GM19239 (cell line): ENCODE measurements around the gene OXSM.
A peak's percentile ranks its signal among the peaks of the same experiment; 100 is the strongest.

Experiments used
- DNase-seq: peaks from one replicate; pipeline ENCODE4 v3.0.0; 2011; ENCODE audit warnings: low spot score; ENCODE audit not compliant: insufficient read length
- FAIRE-seq: peaks from 2 replicates; lab custom pipeline; 2011; peaks lifted over from hg19 to GRCh38; lab: Jason Lieb, UNC

Gene OXSM

DNA sequence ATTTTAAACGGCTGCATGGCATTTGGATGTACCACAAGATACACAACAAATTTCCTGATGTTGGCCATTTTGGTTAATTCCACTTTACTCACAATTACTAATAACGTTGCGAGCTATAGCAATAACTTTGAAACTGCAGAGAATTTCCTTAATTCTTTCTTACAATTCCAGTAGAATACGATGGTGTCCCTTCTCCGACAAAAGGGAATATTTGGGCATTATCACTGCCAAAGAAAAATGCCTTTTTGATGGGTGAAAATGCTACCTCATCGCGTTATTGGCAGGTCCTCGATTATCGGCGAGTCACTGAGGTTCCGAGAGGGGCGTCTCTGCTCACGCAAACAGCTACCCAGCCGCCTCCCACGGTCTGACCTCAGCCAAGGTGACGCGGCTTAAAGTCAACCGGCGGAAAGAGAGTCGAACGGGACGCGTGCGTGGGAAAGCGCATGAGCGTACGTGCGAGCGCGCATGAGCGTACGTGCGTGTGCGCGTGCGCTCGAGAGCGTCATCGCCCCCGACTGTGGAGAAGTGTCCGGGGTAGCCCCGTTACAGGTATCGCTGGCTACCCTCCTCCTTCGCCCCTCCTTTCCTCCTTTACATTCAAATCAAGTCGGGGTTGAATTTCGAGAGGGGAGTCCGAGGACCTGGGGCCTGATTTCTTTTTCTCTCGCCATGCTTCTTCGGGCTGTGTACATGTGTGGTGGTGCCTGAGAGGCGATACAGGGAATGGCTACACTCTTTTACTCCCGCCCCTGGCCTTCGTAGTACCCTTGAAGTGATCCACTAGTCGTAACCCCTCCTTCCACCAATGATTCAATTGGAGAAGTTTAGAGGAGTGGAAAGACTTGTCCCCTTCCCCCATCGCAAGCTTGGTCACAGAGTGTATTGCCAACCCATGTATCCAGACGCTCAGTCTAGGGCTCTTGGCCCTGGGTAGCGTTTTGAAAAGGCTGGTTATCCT, at the start of gene OXSM:
Gene OXSM (plus strand): TSS at position 495 of the 961 bp plus-strand sequence. CDS start 931 bp downstream, outside the sequence.
- FAIRE-seq (peak; percentile 100), DNase-seq (peak; percentile 63)

DNA sequence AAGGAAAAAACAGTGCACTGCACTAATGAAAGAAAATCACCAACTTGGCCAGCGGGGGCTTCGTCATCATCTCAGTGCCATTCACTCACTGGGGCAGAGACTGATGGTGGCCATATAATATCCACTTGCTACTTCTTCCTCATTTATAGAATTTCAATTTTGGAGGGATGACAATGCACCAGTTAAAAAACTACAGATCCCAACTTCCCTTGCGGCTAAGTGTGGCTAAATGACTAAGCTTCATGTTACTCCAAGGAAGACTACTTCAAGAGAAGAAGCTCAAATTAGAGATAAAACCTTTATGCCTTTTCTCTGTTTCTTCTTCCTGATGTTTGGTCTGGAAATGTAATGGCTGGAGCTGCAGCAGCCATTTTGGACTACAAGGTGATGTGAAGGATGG, 45.4 kb upstream of the OXSM start:
- DNase-seq (no peak), FAIRE-seq (no peak)

DNA sequence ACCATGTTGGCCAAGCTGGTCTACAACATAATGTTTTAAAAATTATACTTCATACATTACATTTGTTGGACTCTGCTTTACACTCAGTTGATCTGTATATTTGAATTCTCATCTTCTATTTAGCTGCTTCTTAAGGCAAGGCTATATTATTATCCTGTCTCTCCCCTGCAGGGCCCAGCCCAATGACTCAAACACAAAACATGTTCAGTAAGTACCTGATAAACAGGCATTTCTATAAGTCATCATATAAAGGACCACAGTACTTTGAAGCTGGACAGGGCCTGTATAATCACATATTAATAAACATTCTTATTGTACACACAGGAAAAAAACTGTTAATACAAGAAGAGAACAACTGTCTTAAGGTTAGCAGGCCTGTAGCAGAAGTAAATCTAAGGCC, 42.9 kb upstream of the OXSM start:
- FAIRE-seq, result no peak
- no peak for DNase-seq

DNA sequence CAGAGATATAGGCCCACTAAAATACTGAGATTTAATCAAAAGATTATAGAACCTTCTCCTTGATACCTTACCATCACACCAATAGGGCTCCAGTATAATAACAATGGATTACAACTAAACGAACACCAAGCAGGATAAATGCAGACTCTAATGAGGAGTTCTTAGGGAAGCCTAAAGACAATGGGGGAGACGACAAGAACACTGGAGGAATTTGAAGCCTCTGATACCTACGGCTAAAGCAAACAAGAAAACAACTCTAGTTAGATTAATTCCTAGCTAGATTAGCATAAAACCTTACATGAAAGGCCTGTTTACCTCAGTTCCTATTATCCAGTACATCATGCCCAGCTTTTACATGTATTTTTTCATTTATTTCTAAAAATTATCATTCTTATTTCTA, 41.7 kb upstream of the OXSM start:
- DNase-seq, result no peak
- FAIRE-seq, result no peak

DNA sequence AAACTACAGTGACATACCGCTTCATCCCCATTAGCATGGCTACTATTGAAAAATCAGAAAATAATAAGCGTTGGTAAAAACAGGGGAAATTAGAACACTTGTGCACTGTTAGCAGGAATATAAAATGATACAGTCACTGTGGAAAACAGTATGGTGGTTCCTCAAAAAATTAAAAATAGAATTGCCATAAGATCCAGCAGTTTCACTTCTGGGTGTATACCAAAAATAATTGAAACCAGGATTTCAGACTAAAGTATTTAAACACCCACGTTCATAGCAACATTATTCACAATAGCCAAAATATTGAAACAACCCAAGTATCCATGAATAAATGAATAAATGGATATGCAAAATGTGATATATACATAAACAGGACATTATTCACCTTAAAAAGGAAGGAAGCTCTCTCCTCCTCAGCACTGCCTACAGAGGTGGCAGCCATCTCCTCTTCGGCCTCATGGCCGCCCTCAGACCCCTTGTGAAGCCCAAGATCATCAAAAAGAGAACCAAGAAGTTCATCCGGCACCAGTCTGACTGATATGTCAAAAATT, 40.8 kb upstream of the OXSM start:
- no peak for FAIRE-seq
- DNase-seq, result no peak

DNA sequence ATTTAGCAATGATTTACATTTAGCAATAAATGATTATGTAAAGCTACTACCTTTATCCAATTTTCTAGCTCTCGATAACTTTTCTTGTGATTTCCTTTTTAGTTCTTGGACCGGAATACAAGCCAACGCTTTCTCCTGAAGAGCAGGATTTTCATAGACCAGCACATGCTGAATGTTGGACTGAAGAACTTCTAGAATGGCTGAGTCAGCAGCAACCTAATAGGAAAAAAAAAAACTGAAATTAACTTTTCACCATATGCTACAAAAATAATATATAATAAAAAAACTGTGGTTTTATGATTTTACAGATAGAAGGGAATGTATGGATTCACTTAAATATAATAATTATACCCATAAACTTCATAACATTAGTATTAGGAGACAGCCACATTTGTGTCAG, 38.8 kb upstream of the OXSM start:
- DNase-seq, result no peak
- FAIRE-seq, result no peak

DNA sequence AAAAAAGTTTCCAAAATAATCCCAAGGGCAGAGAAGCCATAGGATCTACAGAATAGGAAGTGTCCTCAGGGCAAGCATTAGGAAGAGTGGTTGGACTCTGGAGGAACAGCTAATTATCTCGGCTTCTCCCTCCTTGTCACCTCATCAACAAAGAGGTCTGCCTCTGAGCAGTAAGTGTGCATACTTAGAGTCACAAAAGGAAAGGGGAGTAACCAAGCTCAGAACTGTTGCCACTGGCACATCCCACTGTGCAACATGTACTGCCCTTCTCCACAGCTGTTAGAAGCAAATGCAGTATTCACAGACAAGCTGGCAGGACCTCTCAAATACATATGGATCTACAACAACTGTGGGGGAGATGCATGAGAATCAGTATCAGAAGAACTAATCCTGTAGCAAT, 38.2 kb upstream of the OXSM start:
- DNase-seq (no peak), FAIRE-seq (no peak)

DNA sequence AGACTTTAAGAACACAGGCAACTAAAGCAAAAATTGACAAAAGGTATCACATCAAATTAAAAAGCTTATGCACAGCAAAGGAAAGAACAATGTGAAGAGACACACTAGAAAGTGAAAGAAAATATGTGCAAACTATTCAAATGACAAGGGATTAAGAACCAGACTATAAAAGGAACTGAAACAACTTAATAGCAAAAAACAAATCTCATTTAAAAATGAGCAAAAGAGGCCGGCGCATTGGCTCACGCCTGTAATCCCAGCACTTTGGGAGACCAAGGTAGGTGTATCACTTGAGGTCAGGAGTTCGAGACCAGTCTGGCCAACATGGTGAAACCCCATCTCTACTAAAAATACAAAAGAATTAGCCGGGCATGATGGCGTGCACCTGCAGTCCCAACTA, 21.0 kb upstream of the OXSM start:
- no peak for DNase-seq
- FAIRE-seq, result no peak

DNA sequence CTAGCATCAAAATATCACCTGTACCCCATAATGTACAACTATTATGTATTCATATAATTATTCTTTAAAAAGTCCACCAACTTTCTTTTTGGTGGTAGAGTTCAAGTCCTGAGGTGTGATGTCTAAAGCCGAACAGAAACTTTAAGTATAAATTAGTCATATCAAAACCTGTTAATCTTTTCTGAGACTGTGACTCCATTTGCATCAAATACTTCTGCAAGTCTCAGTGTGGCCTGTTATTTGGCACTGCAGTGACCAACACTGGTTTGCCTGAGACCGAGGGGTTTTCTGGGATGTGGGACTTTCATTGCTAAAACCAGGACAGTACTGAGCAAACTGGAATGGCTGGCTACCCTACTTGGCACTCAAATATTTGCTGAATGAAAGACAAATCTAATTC, 14.0 kb upstream of the OXSM start:
- no peak for FAIRE-seq
- no peak for DNase-seq

DNA sequence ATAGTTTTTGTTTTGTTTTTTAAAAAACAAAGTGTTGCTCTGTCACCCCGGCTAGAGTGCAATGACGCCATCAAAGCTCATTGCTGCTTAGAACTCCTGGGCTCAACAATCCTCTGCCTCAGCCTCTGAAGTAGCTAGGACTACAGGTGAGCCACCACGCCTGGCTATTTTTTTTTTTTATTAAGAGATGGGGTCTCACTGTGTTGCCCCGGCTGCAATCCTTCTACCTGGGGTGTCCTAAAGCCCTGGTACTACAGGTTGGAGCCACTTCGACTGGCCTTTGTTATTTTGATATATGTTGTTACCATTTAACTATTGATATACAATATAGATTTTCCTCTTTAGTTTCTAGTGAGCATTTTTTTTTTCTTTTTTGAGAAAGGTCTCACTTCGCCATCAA, 9.3 kb upstream of the OXSM start:
- peak; percentile 14 for FAIRE-seq
- no peak for DNase-seq

DNA sequence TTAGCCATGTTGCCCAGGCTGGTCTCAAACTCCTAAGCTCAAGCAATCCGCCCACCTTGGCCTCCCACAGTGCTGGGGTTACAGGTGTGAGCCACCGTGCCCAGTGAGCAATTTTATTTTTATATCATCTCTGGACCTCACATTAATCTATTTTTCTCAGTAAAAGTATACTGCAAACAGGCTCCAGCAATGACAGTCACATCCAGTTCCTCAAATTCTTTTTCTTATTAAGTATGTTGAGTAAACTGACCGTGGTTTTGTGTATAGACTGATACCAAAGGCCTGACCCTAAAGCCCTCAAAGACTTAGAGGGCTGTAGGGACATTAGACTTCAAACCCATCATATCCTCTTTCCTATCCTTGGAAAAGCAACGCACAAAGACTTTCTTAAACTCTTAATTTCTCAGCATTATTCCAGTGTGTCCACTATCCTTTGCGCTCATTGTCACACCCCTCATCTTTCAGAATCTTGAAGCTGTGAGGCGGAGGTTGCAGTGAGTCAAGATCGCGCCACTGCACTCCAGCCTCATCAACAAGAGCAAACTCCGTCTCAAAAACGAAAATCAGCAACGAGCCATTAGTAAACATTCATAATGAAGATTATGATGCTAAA, 8.6 kb upstream of the OXSM start:
- FAIRE-seq (peak; percentile 18), DNase-seq (no peak)

DNA sequence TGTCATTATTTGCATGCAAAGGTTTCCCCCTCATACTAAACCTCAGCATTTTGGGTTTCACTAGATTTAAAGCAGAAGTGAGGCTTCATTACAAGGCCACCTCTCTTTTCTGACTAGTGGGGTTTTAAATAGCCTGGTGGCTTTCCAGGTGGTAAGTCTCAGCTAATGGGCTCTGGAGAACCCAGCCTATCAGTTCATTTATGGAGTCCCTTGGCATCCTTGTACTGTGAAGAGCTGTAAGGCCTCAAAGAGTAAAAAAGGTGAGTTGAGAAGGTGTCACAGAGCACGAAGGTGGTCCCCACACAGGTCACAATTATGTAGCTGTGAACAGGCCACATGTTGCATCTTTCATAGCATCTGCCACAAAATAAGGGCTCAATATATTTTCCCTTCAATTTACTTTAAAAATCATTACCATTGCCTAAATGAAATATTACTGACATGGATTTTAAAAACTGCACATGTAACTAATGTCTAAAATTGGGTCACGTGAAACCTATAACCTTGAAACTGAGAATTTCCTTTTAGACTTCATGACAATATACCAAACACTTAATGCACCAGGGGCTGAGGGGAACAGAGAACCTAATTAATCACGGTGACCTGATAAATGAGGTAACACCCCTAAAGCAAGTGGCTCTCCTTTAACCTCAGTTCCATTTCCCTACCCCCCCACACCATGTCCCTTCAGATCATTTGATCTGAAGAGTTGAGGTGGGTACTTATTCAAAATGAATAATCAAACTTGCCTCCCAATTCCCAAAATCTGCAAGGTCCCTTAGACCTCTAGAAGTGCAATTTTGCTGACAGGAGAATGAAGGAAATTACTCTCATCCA, 7.9 kb upstream of the OXSM start:
- DNase-seq, result peak; percentile 21
- FAIRE-seq, result peak; percentile 92

DNA sequence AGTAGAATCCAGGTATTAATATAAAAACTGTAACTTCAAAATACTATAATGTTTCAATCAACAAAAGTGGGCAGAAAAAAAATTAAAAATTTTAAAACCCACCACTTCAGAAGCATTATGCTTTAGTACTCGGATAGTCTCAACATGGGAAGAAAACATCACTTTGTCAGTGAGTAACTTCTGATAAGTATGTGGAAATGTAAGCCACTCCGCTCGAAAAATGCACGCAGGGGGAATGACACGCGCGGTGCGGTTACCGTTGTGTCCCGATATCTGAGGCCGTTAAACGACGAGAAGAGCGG, 7.3 kb upstream of the OXSM start:
- no peak for DNase-seq
- peak; percentile 37 for FAIRE-seq

DNA sequence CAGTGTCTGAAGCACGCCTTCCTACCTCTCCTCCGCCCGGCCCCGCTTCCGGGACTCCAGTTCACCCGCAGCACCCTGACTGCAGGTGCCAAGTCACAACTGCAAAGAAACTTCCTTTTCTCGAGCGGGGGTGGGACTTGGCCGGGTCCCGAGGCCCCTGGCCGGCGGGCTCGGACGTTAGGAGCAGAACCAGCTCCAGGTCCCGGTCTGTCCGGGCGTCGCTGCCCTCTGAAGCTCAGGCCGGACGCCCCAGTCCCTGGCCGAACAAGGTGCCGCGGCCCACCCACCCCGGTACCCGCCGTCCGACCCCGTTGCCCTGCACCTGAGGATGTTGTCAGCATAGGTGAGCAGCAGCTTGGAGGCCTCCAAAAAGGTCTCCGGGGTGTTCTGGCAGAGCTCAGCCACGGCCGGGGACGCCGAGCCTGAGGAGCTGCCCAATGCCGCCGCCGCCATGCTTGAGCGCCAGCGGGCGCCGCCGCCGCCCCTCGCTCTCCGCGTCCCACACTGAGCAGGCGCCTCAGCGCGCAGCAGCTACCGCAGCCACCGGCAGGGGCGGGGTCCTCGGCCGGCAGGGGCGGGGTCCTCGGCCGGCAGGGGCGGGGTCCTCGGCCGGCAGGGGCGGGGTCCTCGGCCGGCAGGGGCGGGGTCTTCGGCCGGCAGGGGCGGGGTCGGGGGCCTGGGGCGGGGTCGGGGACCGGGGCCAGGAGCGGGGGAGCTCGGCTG, 6.8 kb upstream of the OXSM start, which contains the start of gene NGLY1:
Gene NGLY1 (minus strand): TSS at position 506 of the 723 bp plus-strand sequence. CDS start 53 bp downstream, at position 453.
- peak; percentile 61 for DNase-seq
- no peak for FAIRE-seq

DNA sequence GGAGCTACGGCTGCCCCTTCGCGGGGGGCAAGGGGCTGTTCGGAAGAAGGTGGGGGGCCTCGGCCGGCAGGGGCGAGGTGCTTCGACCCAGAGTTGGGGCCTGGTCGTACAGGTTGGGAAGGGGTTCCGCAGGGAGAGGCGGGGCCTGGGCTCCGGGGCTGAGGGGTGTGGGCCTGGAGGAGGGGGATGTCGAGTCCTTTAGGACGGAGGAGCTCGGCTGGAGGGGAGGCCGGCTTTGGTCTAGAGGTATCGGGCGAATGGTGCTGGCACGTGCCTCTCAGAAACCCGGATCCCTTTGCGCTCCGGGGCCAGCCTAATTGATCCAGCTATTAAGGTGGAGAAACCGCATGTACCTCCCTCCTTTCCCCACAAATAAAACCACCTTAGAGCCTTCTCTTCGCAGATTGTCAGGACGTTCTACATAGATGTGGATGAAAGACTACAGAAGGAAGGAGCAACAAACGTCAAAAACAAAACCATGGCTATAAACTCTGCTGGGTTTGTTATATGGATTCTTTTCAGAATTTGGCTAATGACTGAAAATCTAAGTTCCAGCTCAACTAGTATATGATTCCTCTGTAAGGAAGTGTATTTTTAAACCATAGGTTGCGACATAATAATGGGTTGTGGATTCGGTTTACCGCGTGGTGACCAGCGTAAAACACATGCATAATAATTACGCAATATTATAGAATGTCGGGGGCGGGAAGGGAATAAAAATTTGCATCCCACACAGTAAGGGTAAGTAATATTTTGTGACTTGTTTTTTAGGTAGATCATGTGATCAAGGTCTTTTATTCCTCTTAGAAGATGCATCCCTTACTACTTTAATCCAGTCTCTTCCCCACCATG, 6.0 kb upstream of the OXSM start:
- peak; percentile 20 for DNase-seq

DNA sequence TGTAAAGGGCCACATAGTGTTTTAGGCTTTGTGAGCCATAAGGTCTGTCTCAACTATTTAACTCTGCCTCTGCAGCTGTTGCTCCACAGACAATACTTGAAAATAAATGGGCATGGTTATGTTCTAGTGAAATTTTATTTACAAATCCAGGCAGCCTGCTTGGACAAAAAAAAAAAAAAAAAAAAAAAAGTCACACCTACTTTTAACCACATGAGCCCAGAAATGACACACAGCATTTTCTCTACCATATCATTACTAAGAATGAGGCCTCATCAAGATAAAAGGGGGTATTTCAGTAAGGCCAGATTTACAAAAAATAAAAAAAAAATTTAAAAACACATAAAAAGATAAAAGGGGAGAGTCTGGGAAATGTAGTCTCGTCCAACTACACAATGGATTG, 4.9 kb upstream of the OXSM start:
- no peak for DNase-seq
- no peak for FAIRE-seq

More for the DNA sequence above, 6.0 kb upstream of the OXSM start:
- FAIRE-seq, result peak; percentile 48

DNA sequence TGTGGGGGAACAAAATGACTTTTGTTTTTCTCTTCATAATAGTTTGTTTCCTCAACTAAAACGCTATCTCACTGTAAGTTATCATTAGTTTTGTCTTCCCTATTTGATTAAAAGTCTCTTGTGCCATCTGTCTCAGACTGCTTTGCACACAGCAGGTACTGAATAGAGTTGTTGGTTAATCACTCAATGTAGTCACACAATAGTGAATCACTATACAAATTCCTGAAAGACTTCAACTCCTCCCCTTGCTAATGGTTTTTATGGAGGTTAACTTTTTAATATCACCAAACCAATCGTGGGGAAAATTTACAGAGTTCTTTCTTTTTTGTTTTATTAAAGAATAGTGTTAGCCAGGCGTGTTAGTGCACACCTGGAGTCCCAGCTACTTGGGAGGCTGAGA, 4.1 kb upstream of the OXSM start:
- DNase-seq (no peak), FAIRE-seq (no peak)

DNA sequence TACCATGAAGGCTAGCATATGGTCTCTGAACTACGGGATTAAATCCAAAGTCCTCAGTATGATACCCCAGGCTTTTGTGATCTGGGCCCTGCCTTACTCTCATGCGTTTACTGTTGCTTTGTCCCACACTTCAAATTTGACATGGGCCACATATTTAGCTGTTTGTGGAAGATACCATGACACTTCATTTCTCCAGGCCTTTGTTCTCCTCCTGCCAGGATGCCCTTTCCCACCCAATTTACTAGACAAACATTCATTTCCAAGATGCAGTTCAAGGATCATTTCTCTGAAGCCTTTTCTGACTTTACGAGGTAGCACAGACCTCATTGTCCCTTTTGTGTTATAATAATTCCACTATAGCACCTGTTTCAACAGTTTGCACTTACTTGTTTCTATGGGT, 2.2 kb upstream of the OXSM start:
- FAIRE-seq, result no peak
- no peak for DNase-seq

DNA sequence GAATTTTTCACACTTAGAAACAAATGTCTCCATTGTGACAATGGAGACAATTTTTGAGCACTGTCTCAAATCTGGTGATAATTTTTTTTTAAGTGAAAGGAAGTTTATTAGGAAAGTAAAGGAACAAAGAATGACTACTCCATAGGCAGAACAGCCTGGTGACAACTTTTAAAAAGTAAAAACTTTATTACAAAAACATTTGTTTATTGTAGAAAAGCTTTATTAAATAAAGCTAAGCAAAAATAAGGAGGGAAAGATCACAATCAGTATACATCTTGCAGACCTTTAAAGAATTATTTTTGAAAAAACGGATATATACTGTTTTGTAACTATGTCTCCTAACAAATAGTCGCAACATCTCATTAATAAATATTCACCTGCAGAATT, 688 bp upstream of the OXSM start:
- FAIRE-seq, result peak; percentile 26
- no peak for DNase-seq
